Testis (tissue), 3 donors: ENCODE data around the gene FITM1. TPM values are rescaled to one million over a fixed set of nuclear protein-coding genes. Genes with fewer than 3 reads are reported as not detected.

ENCODE experiments used
- DNase-seq: peaks from one replicate; pipeline ENCODE4 v3.0.0-alpha.2; 2019
- H3K27ac ChIP-seq, 2 donors: fragments of 200-600 bp; sonication (generic); one replicate each; pipeline ENCODE4 v1.5.1; 2019
- H3K27me3 ChIP-seq: fragments of 200-600 bp; sonication (generic); one replicate; pipeline ENCODE4 v1.5.1; 2019
- H3K36me3 ChIP-seq: fragments of 200-600 bp; sonication (generic); one replicate; pipeline ENCODE4 v1.5.1; 2017; ENCODE audit warnings: low read depth; ENCODE audit errors: missing control alignments
- H3K4me1 ChIP-seq: fragments of 200-600 bp; sonication (generic); one replicate; pipeline ENCODE4 v1.5.1; 2019
- H3K4me3 ChIP-seq, 2 donors: fragments of 200-600 bp; sonication (generic); one replicate each; pipeline ENCODE4 v1.5.1; 2017 to 2019
- H3K9me3 ChIP-seq: fragments of 200-600 bp; sonication (generic); one replicate; pipeline ENCODE4 v1.5.1; 2017
- POLR2A ChIP-seq: fragments of 450-650 bp; IDR thresholded peaks from one replicate; pipeline ENCODE4 v1.6.1; 2017; ENCODE audit warnings: antibody characterized with exemption, mild to moderate bottlenecking, moderate library complexity
- WGBS, 2 donors: methylation state at CpG; one replicate each; pipeline ENCODE4 v1.1.5; 2018; 5-methylcytosine and 5-hydroxymethylcytosine counted together
- intact Hi-C: fragments of 100-400 bp; cut with DNase I; formaldehyde crosslinking; loops from one replicate; pipeline ENCODE4 v1.15.1; 2023; ENCODE audit warnings: low total_unique reads
- polyA plus RNA-seq: library from polyadenylated mRNA; stranded (reverse); fragments of 350-450 nt; fragmentation: Illumina TruSeq; extraction: RNeasy Lipid Tissue Mini Kit (QIAGEN cat#74804); gene quantifications from one replicate; pipeline ENCODE4 v1.2.3, GENCODE V29; 2014; ENCODE audit warnings: low read depth, low replicate concordance; ENCODE audit not compliant: insufficient read depth
- total RNA-seq, 2 donors: library from RNA; depleted of rRNA; stranded (reverse); fragments of >200 nt; gene quantifications; one replicate each; pipeline ENCODE4 v1.2.3, GENCODE V29; 2016
- TF ChIP-seq, protein P1 (sequence below), 3 experiments: fragments of 450-650 bp in 2 of 3; fragments of 200-600 bp in 1 of 3; sonication (generic) in 1 of 3; IDR thresholded peaks; one replicate each; pipeline ENCODE4 v1.5.1; 2016 to 2019; ENCODE audit warnings: antibody characterized with exemption in 3 of 3, mild to moderate bottlenecking in 2 of 3, moderate library complexity in 1 of 3

The FITM1 gene
- total and polyA plus RNA-seq, 3 donors from 2014 or later = 2.2 to 3.7 (median 3.5) TPM

DNA sequence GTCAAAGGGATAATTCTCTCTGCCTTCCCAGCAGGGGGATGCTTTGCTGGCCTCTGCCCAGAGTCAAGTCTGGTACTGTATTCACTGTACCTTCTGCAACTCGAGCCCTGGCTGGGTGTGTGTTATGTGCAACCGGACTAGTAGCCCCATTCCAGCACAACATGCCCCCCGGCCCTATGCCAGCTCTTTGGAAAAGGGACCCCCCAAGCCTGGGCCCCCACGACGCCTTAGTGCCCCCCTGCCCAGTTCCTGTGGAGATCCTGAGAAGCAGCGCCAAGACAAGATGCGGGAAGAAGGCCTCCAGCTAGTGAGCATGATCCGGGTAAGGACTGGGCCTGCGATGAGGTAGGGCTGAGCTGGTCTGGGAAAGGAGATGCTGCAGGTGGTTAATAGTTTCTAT lies 20.1 kb downstream of the FITM1 start:
- H3K9me3 ChIP-seq = no peaks in the 10 kb centered on the region
- no peak for DNase-seq
- peaks cover 15% of the 10 kb centered on the region for H3K4me1 ChIP-seq
- no peak overlapping the region for H3K27ac ChIP-seq
- H3K36me3 ChIP-seq = no peaks in the 10 kb centered on the region
- no peak overlapping the region for H3K4me3 ChIP-seq
- WGBS, 2 donors = 91 to 93% methylated on average over 7 to 9 of the region's 9 CpGs
- TF ChIP-seq, protein P1, sequence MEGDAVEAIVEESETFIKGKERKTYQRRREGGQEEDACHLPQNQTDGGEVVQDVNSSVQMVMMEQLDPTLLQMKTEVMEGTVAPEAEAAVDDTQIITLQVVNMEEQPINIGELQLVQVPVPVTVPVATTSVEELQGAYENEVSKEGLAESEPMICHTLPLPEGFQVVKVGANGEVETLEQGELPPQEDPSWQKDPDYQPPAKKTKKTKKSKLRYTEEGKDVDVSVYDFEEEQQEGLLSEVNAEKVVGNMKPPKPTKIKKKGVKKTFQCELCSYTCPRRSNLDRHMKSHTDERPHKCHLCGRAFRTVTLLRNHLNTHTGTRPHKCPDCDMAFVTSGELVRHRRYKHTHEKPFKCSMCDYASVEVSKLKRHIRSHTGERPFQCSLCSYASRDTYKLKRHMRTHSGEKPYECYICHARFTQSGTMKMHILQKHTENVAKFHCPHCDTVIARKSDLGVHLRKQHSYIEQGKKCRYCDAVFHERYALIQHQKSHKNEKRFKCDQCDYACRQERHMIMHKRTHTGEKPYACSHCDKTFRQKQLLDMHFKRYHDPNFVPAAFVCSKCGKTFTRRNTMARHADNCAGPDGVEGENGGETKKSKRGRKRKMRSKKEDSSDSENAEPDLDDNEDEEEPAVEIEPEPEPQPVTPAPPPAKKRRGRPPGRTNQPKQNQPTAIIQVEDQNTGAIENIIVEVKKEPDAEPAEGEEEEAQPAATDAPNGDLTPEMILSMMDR (IDR thresholded peaks at IDR 0.05) = no peak
- TF ChIP-seq POLR2A = no peak
- H3K27me3 ChIP-seq = no peaks in the 10 kb centered on the region
- intact Hi-C loops = no loop called here

DNA sequence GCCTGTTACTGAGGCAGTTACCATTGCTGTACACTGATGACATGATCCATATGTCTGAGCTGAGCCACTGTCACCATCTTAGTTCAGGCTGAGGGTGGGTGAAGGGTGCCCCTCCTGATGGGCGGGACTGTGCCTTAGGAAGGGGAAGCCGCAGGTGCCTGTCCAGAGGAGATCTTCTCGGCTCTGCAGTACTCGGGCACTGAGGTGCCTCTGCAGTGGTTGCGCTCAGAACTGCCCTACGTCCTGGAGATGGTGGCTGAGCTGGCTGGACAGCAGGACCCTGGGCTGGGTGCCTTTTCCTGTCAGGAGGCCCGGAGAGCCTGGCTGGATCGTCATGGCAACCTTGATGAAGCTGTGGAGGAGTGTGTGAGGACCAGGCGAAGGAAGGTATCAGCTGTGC lies 20.5 kb downstream of the FITM1 start:
- WGBS, 2 donors = 78 to 83% methylated on average over 8 to 9 of the region's 9 CpGs
- Histone ChIP-seq H3K4me1 (peaks cover 12% of the 10 kb centered on the region), H3K27ac (no peak overlapping the region), H3K27me3 (no peaks in the 10 kb centered on the region), H3K36me3 (no peaks in the 10 kb centered on the region), H3K4me3 (no peak overlapping the region), H3K9me3 (no peaks in the 10 kb centered on the region)
- intact Hi-C loops = no loop called here
- DNase-seq = no peak
- no peak for TF ChIP-seq POLR2A
- TF ChIP-seq, protein P1 (IDR thresholded peaks at IDR 0.05) = no peak

DNA sequence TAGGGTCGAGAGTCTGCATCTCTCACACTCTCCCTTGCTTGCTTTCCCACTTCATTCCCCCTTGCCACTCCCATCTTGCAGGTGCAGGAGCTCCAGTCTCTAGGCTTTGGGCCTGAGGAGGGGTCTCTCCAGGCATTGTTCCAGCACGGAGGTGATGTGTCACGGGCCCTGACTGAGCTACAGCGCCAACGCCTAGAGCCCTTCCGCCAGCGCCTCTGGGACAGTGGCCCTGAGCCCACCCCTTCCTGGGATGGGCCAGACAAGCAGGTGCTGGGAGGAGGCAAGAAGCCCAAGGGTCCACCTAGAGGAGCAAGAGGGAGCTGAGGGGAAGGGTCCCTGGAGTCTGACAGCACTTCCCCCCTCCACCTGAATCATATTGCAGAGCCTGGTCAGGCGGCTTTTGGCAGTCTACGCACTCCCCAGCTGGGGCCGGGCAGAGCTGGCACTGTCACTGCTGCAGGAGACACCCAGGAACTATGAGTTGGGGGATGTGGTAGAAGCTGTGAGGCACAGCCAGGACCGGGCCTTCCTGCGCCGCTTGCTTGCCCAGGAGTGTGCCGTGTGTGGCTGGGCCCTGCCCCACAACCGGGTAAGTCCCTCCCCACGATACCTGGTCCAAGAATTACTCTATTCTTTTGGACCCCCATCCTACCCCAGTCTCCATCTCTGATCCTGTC lies 21.1 kb downstream of the FITM1 start:
- no peak overlapping the region for H3K4me3 ChIP-seq
- no peak for TF ChIP-seq POLR2A
- TF ChIP-seq, protein P1 (IDR thresholded peaks at IDR 0.05) = no peak
- H3K4me1 ChIP-seq = peaks cover 9% of the 10 kb centered on the region
- DNase-seq = no peak
- H3K27me3 ChIP-seq = no peaks in the 10 kb centered on the region
- intact Hi-C loops = no loop called here
- H3K27ac ChIP-seq = no peak overlapping the region
- WGBS, 2 donors = 86 to 92% methylated on average over 16 of the region's 16 CpGs
- H3K9me3 ChIP-seq = no peaks in the 10 kb centered on the region
- no peaks in the 10 kb centered on the region for H3K36me3 ChIP-seq

DNA sequence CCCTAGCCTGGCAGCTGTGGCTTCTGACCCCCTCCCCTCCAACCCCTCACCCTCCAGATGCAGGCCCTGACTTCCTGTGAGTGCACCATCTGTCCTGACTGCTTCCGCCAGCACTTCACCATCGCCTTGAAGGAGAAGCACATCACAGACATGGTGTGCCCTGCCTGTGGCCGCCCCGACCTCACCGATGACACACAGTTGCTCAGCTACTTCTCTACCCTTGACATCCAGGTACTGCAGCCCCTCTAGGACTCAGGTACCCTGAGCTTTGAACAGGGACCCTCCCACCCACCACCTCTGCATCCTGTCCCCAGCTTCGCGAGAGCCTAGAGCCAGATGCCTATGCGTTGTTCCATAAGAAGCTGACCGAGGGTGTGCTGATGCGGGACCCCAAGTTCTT lies 24.6 kb downstream of the FITM1 start:
- 90 to 94% methylated on average over 9 to 10 of the region's 10 CpGs for WGBS, 2 donors
- intact Hi-C loops = no loop called here

More for the DNA sequence above, 24.6 kb downstream of the FITM1 start:
- Histone ChIP-seq H3K36me3 (no peaks in the 10 kb centered on the region), H3K4me3 (no peak overlapping the region), H3K9me3 (no peaks in the 10 kb centered on the region), H3K27ac (no peak overlapping the region), H3K27me3 (no peaks in the 10 kb centered on the region), H3K4me1 (no peaks in the 10 kb centered on the region)
- no peak for DNase-seq
- TF ChIP-seq, protein P1 (IDR thresholded peaks at IDR 0.05) = no peak
- TF ChIP-seq POLR2A = no peak
